ENCODE results near the gene RABL3. TPM values are rescaled to one million over a fixed set of nuclear protein-coding genes. Genes with fewer than 3 reads are reported as not detected.

The RABL3 gene
- total RNA-seq, 1 experiment from 2014 or later, result 18.2 TPM

DNA sequence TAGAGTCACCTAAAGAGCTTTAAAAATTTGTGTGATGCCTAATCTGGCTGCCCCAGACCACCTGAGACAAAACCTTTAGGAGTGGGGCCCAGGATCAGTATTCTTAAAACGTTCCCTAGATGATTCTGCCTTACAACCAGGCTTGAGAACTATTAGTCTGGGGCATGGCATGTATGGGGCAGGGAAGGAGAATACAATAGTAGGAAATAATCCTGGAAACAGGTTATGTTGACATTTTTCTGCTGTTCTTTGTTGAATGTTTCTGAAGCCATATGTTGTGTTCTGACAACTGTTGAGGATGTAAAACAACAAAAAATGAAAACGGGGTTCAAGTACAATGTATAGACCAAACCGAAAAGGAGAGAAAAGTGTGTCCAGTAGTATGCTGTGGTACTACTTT, 3.1 kb upstream of the RABL3 start:
- no peaks in the 10 kb centered on the region for H3K27me3 ChIP-seq (replicated peaks; ENCODE audit: insufficient read depth, low read depth, low read length, poor library complexity)
- H3K4me3 ChIP-seq (ENCODE audit: low read depth, low read length, poor library complexity, severe bottlenecking), result no peak overlapping the region
- no peak overlapping the region for H3K27ac ChIP-seq (ENCODE audit: low read depth, low read length, poor library complexity, severe bottlenecking)
- POLR2A ChIA-PET (ENCODE audit: low non-redundant PET), result no interaction called here
- TF ChIP-seq EZH2 (IDR thresholded peaks at IDR 0.05; ENCODE audit: borderline replicate concordance, low read depth, low read length, poor library complexity, severe bottlenecking), result no peak
- TF ChIP-seq, protein P1, sequence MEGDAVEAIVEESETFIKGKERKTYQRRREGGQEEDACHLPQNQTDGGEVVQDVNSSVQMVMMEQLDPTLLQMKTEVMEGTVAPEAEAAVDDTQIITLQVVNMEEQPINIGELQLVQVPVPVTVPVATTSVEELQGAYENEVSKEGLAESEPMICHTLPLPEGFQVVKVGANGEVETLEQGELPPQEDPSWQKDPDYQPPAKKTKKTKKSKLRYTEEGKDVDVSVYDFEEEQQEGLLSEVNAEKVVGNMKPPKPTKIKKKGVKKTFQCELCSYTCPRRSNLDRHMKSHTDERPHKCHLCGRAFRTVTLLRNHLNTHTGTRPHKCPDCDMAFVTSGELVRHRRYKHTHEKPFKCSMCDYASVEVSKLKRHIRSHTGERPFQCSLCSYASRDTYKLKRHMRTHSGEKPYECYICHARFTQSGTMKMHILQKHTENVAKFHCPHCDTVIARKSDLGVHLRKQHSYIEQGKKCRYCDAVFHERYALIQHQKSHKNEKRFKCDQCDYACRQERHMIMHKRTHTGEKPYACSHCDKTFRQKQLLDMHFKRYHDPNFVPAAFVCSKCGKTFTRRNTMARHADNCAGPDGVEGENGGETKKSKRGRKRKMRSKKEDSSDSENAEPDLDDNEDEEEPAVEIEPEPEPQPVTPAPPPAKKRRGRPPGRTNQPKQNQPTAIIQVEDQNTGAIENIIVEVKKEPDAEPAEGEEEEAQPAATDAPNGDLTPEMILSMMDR (conservative IDR thresholded peaks at IDR 0.05; ENCODE audit: low read depth, low read length), result no peak
- no peak for DNase-seq (ENCODE audit: low spot score)
- no peaks in the 10 kb centered on the region for H3K36me3 ChIP-seq (ENCODE audit: insufficient read depth, low read length, poor library complexity, severe bottlenecking)
- no TSS peak for BruUV-seq (replicated peaks)
- intact Hi-C loops (cut with micrococcal nuclease; ENCODE audit: unreplicated experiment), result no loop called here
- no peaks in the 10 kb centered on the region for H3K9me3 ChIP-seq (ENCODE audit: low read depth, low read length, poor library complexity, severe bottlenecking)
- H3K4me1 ChIP-seq (ENCODE audit: insufficient read depth, low read length, poor library complexity, severe bottlenecking), result peaks cover 12% of the 10 kb centered on the region
- CTCF ChIA-PET, result no interaction called here

DNA sequence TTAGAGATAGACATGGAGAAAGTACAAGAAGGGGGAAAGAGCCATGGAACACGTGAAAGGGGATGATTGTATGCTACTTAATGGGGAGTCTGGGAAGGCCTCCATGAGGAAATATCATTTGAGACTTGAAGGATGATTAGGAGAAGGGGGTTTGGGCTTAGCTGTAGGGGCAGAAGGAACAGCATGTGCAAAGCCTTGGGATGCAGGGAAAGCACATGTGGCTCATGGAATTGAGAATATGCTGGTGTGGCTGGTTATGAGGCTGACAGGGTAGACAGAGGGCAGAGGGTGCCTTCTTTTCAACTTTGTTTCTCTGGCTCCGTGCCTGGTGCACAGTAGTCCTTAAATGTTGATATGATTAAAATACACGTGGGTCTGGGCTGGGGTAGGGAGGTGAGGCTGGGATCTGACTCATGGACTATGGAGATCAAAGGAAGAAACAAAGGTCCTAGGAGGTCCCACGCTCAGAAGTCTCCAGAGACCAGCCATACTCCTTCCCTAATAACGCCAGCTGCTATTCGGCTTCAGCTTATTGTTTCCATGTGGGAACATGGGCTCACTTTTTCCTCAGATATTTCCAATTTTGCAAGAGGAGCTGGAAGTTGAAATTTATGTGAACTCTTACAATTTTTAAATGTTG, 1.4 kb upstream of the RABL3 start:
- no peaks in the 10 kb centered on the region for H3K27me3 ChIP-seq (replicated peaks; ENCODE audit: insufficient read depth, low read depth, low read length, poor library complexity)
- H3K4me1 ChIP-seq (ENCODE audit: insufficient read depth, low read length, poor library complexity, severe bottlenecking), result peaks cover 12% of the 10 kb centered on the region
- BruUV-seq (replicated peaks), result no TSS peak
- H3K27ac ChIP-seq (ENCODE audit: low read depth, low read length, poor library complexity, severe bottlenecking), result peak overlapping the region; percentile 97
- intact Hi-C loops (cut with micrococcal nuclease; ENCODE audit: unreplicated experiment), result loop anchor here (5.0 kb wide), 2 partner anchors 66 to 146 kb away; partner anchors contain the start of gene NDUFB4
- peak overlapping the region; percentile 92 for H3K4me3 ChIP-seq (ENCODE audit: low read depth, low read length, poor library complexity, severe bottlenecking)
- TF ChIP-seq, protein P1 (conservative IDR thresholded peaks at IDR 0.05; ENCODE audit: low read depth, low read length), result no peak
- H3K36me3 ChIP-seq (ENCODE audit: insufficient read depth, low read length, poor library complexity, severe bottlenecking), result no peaks in the 10 kb centered on the region
- DNase-seq (ENCODE audit: low spot score), result no peak
- CTCF ChIA-PET, result no interaction called here
- no peaks in the 10 kb centered on the region for H3K9me3 ChIP-seq (ENCODE audit: low read depth, low read length, poor library complexity, severe bottlenecking)
- POLR2A ChIA-PET (ENCODE audit: low non-redundant PET), result no interaction called here

DNA sequence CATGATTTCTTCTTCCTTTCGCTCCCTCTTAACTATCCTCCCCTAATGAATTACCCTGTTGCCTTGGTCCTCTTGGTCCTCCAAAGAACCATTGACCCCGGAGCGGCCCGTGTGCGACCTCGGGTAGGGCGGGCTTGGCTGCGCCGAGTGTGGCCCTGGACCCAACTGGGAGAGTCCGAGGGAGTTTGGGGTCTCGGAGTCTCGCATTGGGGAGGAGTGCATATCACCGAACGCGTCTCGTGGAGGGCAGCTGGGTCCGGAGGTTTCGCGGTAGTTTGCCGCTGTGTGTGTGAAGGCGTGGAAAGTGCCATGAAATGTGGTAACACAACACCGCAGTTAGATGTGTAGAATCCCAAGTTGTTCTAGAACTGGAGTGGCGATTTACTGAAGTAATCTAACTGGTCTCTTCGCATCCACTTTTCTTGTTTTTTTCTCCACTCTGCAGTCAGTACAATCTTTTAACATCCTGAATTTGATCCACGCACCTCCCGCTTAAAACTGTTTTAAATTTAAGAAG, 591 bp upstream of the RABL3 start:
- Histone ChIP-seq H3K4me3 (ENCODE audit: low read depth, low read length, poor library complexity, severe bottlenecking) (peak overlapping the region; percentile 92), H3K4me1 (ENCODE audit: insufficient read depth, low read length, poor library complexity, severe bottlenecking) (peaks cover 12% of the 10 kb centered on the region), H3K9me3 (ENCODE audit: low read depth, low read length, poor library complexity, severe bottlenecking) (no peaks in the 10 kb centered on the region), H3K36me3 (ENCODE audit: insufficient read depth, low read length, poor library complexity, severe bottlenecking) (peaks cover 2% of the 10 kb centered on the region), H3K27ac (ENCODE audit: low read depth, low read length, poor library complexity, severe bottlenecking) (peak overlapping the region; percentile 97), H3K27me3 (replicated peaks; ENCODE audit: insufficient read depth, low read depth, low read length, poor library complexity) (no peaks in the 10 kb centered on the region)
- intact Hi-C loops (cut with micrococcal nuclease; ENCODE audit: unreplicated experiment), result loop anchor here (5.0 kb wide), 2 partner anchors 66 to 146 kb away; partner anchors contain the start of gene NDUFB4
- ChIA-PET CTCF (no interaction called here), POLR2A (ENCODE audit: low non-redundant PET) (interaction anchor here (0.6 kb wide), 1 partner anchor 474 kb away, joined by 4 read pairs; no protein-coding TSS in a partner anchor)
- no peak for TF ChIP-seq EZH2 (IDR thresholded peaks at IDR 0.05; ENCODE audit: borderline replicate concordance, low read depth, low read length, poor library complexity, severe bottlenecking)
- TF ChIP-seq, protein P1 (conservative IDR thresholded peaks at IDR 0.05; ENCODE audit: low read depth, low read length), result no peak
- TSS peak; percentile 81 for BruUV-seq (replicated peaks)
- peak; percentile 17 for DNase-seq (ENCODE audit: low spot score)
